ENCODE data around the gene RGS11. TPM values are rescaled to one million over a fixed set of nuclear protein-coding genes. Genes with fewer than 3 reads are reported as not detected.
"Not testable (repeated sequence)": the region's sequence is repeated elsewhere in the genome, so short reads cannot be mapped to it uniquely, and the experiment has no call there.

RGS11 gene
- total RNA-seq, 1 experiment from 2014 or later, result not detected

DNA sequence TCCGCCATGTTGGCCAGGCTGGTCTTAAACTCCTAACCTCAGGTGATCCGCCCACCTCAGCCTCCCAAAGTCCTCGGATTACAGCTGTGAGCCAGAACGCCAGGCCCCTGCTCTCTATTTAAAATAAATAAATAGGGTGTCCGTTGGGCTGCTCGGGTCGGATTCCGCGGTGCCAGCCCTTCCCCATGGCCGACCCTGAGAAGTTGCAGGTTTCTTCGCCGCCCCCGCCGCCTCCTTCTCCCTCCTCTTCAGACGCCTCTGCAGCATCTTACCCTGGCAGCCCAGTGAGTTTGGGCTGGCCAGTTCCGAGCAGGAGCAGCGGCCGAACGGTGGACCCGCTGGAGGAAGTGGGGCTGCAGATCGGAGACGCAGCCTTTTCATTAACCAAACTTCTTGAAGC lies 44.8 kb downstream of the RGS11 start:
- no peak for DNase-seq (ENCODE audit: low read depth)

DNA sequence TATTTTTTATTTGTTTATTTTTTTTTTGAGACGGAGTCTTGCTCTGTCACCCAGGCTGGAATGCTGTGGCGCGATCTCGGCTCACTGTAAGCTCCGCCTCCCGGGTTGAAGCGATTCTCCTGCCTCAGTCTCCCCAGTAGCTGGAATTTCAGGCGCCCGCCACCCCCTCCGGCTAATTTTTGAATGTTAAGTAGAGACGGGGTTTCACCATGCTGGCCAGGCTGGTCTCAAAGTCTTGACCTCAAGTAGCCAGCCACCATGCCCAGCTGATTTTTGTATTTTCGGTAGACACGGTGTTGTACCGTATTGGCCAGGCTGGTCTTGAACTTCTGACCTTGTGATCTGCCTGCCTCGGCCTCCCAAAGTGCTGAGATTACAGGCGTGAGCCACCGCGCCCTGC lies 45.4 kb downstream of the RGS11 start:
- DNase-seq (ENCODE audit: low read depth), result not testable (repeated sequence)

DNA sequence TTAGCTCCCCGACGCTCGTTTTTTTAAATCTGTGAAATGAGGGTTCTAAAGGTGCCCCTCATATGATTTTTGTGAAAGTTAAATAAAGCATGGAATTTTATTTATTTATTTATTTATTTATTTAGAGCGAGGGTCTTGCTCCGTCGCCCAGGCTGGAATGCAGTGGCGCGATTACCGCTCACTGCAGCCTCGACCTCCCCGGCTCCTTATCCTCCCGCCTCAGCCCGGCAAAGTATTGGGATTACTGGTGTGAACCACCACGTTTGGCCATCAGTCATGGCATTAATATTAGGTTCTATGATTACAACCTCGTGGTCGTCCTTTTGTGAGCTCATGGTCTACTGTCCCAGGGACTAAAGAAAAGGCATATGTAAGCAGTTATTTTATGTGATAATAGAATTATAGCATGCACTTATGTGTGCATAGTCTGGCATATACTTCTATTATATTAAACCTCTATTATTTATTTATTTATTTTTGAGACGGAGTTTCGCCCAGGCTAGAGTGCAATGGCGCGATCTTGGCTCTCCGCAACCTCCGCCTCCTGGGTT lies 45.9 kb downstream of the RGS11 start:
- no peak for DNase-seq (ENCODE audit: low read depth)

DNA sequence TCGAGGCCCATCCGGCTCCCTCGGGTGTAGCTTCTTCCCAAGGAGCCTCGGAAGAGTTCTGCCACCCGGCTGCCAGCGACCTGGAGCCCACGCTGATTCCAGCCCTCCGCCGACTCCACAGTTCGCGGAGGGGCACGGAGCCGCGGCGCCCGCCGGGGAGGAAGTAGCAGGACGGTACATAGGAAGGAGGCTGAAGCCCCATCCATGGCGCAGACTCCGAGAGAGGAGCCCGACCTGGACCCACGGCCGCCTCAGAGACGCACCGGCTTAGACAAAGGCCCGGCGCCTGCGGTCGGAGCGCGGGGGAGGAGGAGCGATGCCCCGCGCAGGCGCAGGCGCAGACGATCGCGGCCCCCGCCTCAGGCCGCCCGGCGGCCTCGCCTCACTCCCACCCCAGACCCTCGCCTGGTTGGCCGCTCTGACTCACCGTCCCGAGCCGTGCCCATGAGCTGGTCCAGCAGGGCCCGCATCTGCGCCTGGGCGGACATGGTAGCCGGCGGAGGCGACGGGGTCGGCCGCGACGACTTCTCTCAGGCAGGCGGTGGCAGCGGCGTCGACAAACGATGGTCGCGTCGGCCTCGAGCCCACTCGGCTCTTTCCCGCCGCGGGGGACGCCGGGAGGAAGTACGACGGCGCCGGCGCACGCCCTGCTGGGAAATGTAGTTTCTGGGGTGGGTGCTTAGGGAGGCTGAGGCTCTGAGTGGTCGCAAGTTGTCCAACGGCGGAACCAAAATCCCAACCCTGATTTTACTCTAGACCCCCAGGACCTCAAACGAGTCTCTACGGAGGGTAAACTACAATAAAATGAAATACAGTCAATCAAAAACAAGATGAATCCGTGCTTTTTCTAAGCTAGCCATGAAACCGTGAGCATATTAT lies 46.7 kb downstream of the RGS11 start, which contains the start of gene LUC7L:
LUC7L (minus strand) TSS at position 598 of the 879 bp plus-strand sequence; CDS start at position 488, 110 bp downstream.
- DNase-seq (ENCODE audit: low read depth), result peak; percentile 80

DNA sequence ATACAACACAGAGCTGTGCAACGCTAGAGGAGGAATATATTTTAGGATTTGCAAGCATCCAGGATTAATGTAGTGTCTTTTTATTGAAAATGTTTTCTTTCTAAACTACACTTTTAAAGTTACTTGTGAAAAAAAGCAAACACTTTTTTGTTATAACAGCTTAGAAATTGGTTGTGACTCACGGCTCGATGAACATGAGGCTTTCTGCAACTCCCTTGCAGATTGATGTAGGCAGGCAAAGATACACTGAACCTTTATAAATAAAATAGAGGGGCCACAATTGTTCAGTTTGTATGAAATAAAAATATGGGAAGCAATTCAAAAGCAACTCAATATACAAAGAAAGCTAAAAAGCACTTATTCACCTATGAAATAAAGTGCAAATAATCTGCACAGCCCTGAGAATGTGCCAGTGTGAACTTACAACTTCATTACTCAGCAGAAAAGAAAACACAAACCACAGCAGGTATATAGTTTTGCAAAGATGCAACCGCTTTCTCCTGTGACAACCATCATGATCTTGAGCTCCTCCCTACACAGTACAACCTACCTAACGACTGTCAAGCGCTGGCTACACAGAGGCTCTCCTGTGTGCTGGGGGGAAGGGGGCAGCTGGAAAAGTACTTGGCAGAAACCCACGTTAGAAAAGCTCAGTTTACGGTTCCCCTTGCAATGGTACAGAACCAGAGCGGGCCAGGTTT lies 47.4 kb downstream of the RGS11 start:
- peak; percentile 11 for DNase-seq (ENCODE audit: low read depth)

DNA sequence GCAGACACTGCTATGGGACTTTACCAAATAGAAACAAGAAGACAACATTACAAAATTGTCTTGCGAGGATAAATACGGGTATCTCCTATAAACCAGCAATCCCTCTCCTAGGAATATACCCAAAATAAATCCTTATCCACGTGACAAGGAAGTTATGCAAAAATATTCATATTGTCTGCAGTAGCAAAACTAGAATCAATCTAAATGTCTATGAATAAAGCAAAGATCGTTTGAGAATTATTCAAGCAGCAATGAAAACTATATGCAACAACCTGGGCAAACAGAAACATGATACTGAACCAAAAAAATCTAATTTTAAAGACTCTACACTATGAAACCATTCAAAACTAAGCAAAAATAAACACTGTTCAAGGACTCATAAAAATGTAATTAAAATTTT lies 55.7 kb downstream of the RGS11 start:
- no peak for DNase-seq (ENCODE audit: low read depth)

Other genes with a start within 250 kb of the RGS11 start
- 18.2 and 21.6 TPM in 2 replicates for gene POLR3K, start 222.3 kb downstream of the RGS11 start, total RNA-seq (2014; rRNA removed; shearing (Covaris generic))
- gene SNRNP25, start 222.1 kb downstream of the RGS11 start, total RNA-seq (2014; rRNA removed; shearing (Covaris generic)), result 35.6 and 43.3 TPM in 2 replicates
- 18.0 and 21.4 TPM in 2 replicates for gene RHBDF1, start 203.3 kb downstream of the RGS11 start, total RNA-seq (2014; rRNA removed; shearing (Covaris generic))
- 198 and 210 TPM in 2 replicates for gene MPG, start 197.7 kb downstream of the RGS11 start, total RNA-seq (2014; rRNA removed; shearing (Covaris generic))
- 6.0 and 13.6 TPM in 2 replicates for gene NPRL3, start 137.3 kb downstream of the RGS11 start, total RNA-seq (2014; rRNA removed; shearing (Covaris generic))
- gene HBZ, start 123.3 kb downstream of the RGS11 start, total RNA-seq (2014; rRNA removed; shearing (Covaris generic)), result not detected in 2 replicates
- gene HBM, start 110.0 kb downstream of the RGS11 start, total RNA-seq (2014; rRNA removed; shearing (Covaris generic)), result not detected in 2 replicates
- gene HBA2, start 103.1 kb downstream of the RGS11 start, total RNA-seq (2014; rRNA removed; shearing (Covaris generic)), result not detected in 2 replicates
- not detected in 2 replicates for gene HBA1, start 99.3 kb downstream of the RGS11 start, total RNA-seq (2014; rRNA removed; shearing (Covaris generic))
- gene HBQ1, start 95.5 kb downstream of the RGS11 start, total RNA-seq (2014; rRNA removed; shearing (Covaris generic)), result 2.0 and 3.6 TPM in 2 replicates
- gene LUC7L, start 46.5 kb downstream of the RGS11 start, total RNA-seq (2014; rRNA removed; shearing (Covaris generic)), result 69.2 and 73.3 TPM in 2 replicates
- 37.9 and 43.5 TPM in 2 replicates for gene FAM234A, start 41.1 kb downstream of the RGS11 start, total RNA-seq (2014; rRNA removed; shearing (Covaris generic))
- 0.07 TPM in 1 of 2 replicates, not detected in the other for gene ARHGDIG, start 4.6 kb upstream of the RGS11 start, total RNA-seq (2014; rRNA removed; shearing (Covaris generic))
- 1.2 TPM in 1 of 2 replicates, not detected in the other for gene PDIA2, start 7.2 kb upstream of the RGS11 start, total RNA-seq (2014; rRNA removed; shearing (Covaris generic))
- gene AXIN1, start 76.8 kb upstream of the RGS11 start, total RNA-seq (2014; rRNA removed; shearing (Covaris generic)), result 23.4 and 24.5 TPM in 2 replicates
- gene MRPL28, start 94.6 kb upstream of the RGS11 start, total RNA-seq (2014; rRNA removed; shearing (Covaris generic)), result 206 and 251 TPM in 2 replicates
- 53.3 and 67.0 TPM in 2 replicates for gene PGAP6, start 106.0 kb upstream of the RGS11 start, total RNA-seq (2014; rRNA removed; shearing (Covaris generic))
- gene NME4, start 121.3 kb upstream of the RGS11 start, total RNA-seq (2014; rRNA removed; shearing (Covaris generic)), result 135 and 140 TPM in 2 replicates
- gene DECR2, start 125.9 kb upstream of the RGS11 start, total RNA-seq (2014; rRNA removed; shearing (Covaris generic)), result 8.9 and 11.5 TPM in 2 replicates
- gene RAB11FIP3, start 149.7 kb upstream of the RGS11 start, total RNA-seq (2014; rRNA removed; shearing (Covaris generic)), result 21.3 and 27.9 TPM in 2 replicates